ENCODE data around the gene PDGFC. TPM values are rescaled to one million over a fixed set of nuclear protein-coding genes. Genes with fewer than 3 reads are reported as not detected.

PDGFC gene
- total RNA-seq, 1 experiment from 2014 or later, result 4.5 TPM

GRCh38 chr4:156885374-156885773, 86.2 kb downstream of the PDGFC start:
- H3T11ph ChIP-seq (ENCODE audit: low read length), result no peak overlapping the region
- no peak overlapping the region for H3K23ac ChIP-seq (ENCODE audit: insufficient read length, low read depth, low read length)
- no peak overlapping the region for H4K5ac ChIP-seq (ENCODE audit: insufficient read length, low read depth, low read length)
- no peak overlapping the region for H2BK5ac ChIP-seq (ENCODE audit: insufficient read length, low read length)
- H4K20me1 ChIP-seq (ENCODE audit: control insufficient read depth, insufficient read depth, insufficient read length), result no peaks in the 10 kb centered on the region
- H3K36me3 Mint-ChIP-seq (ENCODE audit: insufficient read depth in 1 of 3, low read depth in 3 of 3), result no peaks in the 10 kb centered on the region
- H3K14ac ChIP-seq (ENCODE audit: insufficient read depth, low read length), result no peak overlapping the region
- H3K4me1 Mint-ChIP-seq, result no peaks in the 10 kb centered on the region
- H3K56ac ChIP-seq (ENCODE audit: insufficient read length, low read depth, low read length), result no peak overlapping the region
- WGBS (ENCODE audit: extremely low coverage, insufficient read length, low lambda C conversion rate), result no CpG with 5 or more reads among the region's 1 CpG
- H3K27ac ChIP-seq (ENCODE audit: insufficient read length, low read depth, low read length), result no peak overlapping the region
- H2BK120ac ChIP-seq (ENCODE audit: low read depth, low read length, poor library complexity, severe bottlenecking), result no peak overlapping the region
- H3K79me2 ChIP-seq (ENCODE audit: insufficient read depth, low read length), result no peaks in the 10 kb centered on the region
- DNase-seq, result no peak
- H3K4ac ChIP-seq (ENCODE audit: low read depth, low read length), result no peak overlapping the region
- H3K27me3 Mint-ChIP-seq (ENCODE audit: low read depth), result no peaks in the 10 kb centered on the region
- no peak overlapping the region for H3K27ac Mint-ChIP-seq
- H3K27me3 ChIP-seq (ENCODE audit: insufficient read depth, low read length), result no peaks in the 10 kb centered on the region
- no peak overlapping the region for H2BK15ac ChIP-seq (ENCODE audit: low read depth, low read length)
- no peaks in the 10 kb centered on the region for H3K9me3 ChIP-seq (ENCODE audit: control insufficient read depth, low read depth, low read length)
- H3K4me3 Mint-ChIP-seq, result no peak overlapping the region
- H2BK20ac ChIP-seq (ENCODE audit: low read depth, low read length, poor library complexity, severe bottlenecking), result no peak overlapping the region
- H4K91ac ChIP-seq (ENCODE audit: insufficient read length, low read depth, low read length), result no peak overlapping the region
- no peaks in the 10 kb centered on the region for H3K4me1 ChIP-seq (ENCODE audit: insufficient read depth, low read length)
- no peak overlapping the region for H3K18ac ChIP-seq (ENCODE audit: insufficient read length, low read depth, low read length)
- no peak overlapping the region for H2BK12ac ChIP-seq (ENCODE audit: insufficient read length, low read depth, low read length)
- H3K4me2 ChIP-seq (ENCODE audit: insufficient read depth, insufficient read length, low read length), result no peak overlapping the region
- TF ChIP-seq CTCF (conservative IDR thresholded peaks at IDR 0.05), result no peak
- H4K8ac ChIP-seq (replicated peaks; ENCODE audit: insufficient read length, low read depth, low read length), result no peak overlapping the region
- H2AFZ ChIP-seq (ENCODE audit: low read length), result no peak overlapping the region
- no peak overlapping the region for H3K9ac ChIP-seq (ENCODE audit: extremely low read depth, insufficient read length, low read length)
- H3K23me2 ChIP-seq (ENCODE audit: insufficient read length, low read depth, low read length, poor library complexity, severe bottlenecking), result no peaks in the 10 kb centered on the region
- H3K9me3 Mint-ChIP-seq, result peaks cover 0 to 4% of the 10 kb centered on the region in 2 experiments; a peak in 2 of 5 replicates
- H3K79me1 ChIP-seq (ENCODE audit: insufficient read depth, low read depth, low read length, poor library complexity, severe bottlenecking), result no peaks in the 10 kb centered on the region
- H2AK5ac ChIP-seq (ENCODE audit: insufficient read length, low read length), result no peak overlapping the region
